ENCODE results near the gene AMIGO1. TPM values are rescaled to one million over a fixed set of nuclear protein-coding genes. Genes with fewer than 3 reads are reported as not detected.
"Not testable (repeated sequence)": the region's sequence is repeated elsewhere in the genome, so short reads cannot be mapped to it uniquely, and the experiment has no call there.

AMIGO1 gene
- total and polyA plus RNA-seq, 8 donors, result 3.1 to 8.1 (median 3.8) TPM

- TF ChIP-seq, protein P1, sequence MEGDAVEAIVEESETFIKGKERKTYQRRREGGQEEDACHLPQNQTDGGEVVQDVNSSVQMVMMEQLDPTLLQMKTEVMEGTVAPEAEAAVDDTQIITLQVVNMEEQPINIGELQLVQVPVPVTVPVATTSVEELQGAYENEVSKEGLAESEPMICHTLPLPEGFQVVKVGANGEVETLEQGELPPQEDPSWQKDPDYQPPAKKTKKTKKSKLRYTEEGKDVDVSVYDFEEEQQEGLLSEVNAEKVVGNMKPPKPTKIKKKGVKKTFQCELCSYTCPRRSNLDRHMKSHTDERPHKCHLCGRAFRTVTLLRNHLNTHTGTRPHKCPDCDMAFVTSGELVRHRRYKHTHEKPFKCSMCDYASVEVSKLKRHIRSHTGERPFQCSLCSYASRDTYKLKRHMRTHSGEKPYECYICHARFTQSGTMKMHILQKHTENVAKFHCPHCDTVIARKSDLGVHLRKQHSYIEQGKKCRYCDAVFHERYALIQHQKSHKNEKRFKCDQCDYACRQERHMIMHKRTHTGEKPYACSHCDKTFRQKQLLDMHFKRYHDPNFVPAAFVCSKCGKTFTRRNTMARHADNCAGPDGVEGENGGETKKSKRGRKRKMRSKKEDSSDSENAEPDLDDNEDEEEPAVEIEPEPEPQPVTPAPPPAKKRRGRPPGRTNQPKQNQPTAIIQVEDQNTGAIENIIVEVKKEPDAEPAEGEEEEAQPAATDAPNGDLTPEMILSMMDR (IDR thresholded peaks at IDR 0.05), result no peak
- intact Hi-C loops (cut with DNase I), result no loop called here
- H3K36me3 ChIP-seq, result no peaks in the 10 kb centered on the region
- no peak overlapping the region for H3K27ac ChIP-seq
- no peak for ATAC-seq
- no peaks in the 10 kb centered on the region for H3K4me1 ChIP-seq
- DNase-seq, result no peak
- H3K27me3 ChIP-seq, result peaks cover 0 to 46% of the 10 kb centered on the region in 2 donors
- no peak overlapping the region for H3K4me3 ChIP-seq
- no peaks in the 10 kb centered on the region for H3K9me3 ChIP-seq
Observed at GRCh38 chr1:109475261-109475660, 34.3 kb downstream of the AMIGO1 start.

DNA sequence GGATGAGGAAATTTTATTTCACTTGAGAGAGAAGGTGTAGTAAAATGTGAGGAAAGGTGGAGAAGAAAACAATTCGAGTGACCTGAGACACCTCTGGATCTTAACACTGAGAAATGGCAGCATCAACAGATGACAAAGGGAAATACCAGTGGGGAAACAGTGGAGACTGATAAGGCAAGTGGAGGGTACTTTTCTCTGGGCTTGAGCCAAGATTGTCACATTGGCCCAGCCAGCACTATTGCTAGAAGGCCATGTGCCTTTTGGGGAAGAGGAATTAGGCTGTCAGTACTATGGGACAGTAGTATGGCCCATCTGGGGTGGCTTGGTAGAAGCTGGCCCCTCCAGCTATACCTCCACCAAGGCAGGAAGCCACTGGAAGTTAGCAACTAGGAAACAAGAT lies 34.8 kb downstream of the AMIGO1 start:
- DNase-seq, result no peak
- TF ChIP-seq, protein P1 (IDR thresholded peaks at IDR 0.05), result no peak
- intact Hi-C loops (cut with DNase I), result no loop called here
- Histone ChIP-seq H3K27ac (no peak overlapping the region), H3K9me3 (no peaks in the 10 kb centered on the region), H3K4me1 (no peaks in the 10 kb centered on the region), H3K27me3 (peaks cover 0 to 46% of the 10 kb centered on the region in 2 donors), H3K4me3 (no peak overlapping the region), H3K36me3 (no peaks in the 10 kb centered on the region)
- no peak for ATAC-seq

DNA sequence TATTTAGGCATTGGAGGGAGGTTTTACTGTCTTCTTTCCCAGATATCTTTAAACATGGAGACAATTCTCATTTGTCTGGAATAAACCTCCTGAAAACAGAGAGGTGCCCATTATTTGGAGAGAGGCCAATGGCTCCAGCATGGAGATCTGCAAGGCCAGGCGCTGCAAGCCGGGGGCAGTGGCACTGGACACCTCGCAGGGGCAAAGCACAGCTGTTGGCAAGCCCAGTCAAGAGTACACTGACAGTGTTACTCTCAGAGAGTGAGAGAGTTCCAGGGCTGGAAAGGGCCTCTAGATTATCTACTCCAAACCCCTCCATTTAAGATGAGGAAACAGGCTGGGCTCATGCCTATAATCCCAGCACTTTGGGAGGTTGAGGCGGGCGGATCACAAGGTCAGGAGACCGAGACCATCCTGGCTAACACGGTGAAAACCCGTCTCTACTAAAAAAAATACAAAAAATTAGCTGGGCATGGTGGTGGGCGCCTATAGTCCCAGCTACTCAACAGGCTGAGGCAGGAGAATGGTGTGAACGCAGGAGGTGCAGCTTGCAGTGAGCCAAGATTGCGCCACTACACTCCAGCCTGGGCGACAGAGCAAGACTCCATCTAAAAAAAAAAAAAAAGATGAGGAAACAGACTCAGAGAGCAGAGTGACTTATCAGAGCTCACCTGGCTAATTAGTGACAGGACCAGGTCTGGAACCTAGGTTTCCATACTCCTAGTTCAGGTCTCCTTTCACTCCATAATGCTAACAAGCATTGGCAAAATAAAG lies 36.1 kb downstream of the AMIGO1 start:
- H3K27ac ChIP-seq; intact Hi-C loops (cut with DNase I); H3K4me3 ChIP-seq; H3K4me1 ChIP-seq; H3K36me3 ChIP-seq; DNase-seq; ATAC-seq; H3K9me3 ChIP-seq: not testable (repeated sequence)
- H3K27me3 ChIP-seq, result peaks cover 0 to 56% of the 10 kb centered on the region in 2 donors

DNA sequence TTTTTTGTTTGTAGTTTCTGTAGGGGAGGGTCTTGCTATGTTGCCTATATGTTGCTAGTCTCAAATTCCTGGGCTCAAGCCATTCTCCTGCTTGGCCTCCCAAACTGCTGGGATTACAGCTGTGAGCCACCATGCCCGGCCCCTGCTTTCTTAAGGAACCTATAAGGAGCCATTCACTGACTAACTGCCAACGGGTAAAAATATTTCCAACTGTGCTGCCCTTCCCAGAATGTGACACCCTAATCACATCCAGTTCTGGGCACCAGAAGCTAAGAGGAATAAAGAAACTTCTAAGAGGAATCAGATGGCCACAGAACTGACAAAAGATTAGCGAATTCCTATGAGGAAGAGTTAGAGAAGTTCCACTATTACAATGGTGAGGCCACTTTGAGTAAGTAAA lies 36.7 kb downstream of the AMIGO1 start:
- Histone ChIP-seq H3K9me3 (no peaks in the 10 kb centered on the region), H3K4me1 (no peaks in the 10 kb centered on the region), H3K27me3 (peaks cover 0 to 63% of the 10 kb centered on the region in 2 donors), H3K27ac (no peak overlapping the region), H3K36me3 (no peaks in the 10 kb centered on the region), H3K4me3 (no peak overlapping the region)
- intact Hi-C loops (cut with DNase I), result no loop called here
- no peak for DNase-seq
- no peak for ATAC-seq
- TF ChIP-seq, protein P1 (IDR thresholded peaks at IDR 0.05), result no peak

DNA sequence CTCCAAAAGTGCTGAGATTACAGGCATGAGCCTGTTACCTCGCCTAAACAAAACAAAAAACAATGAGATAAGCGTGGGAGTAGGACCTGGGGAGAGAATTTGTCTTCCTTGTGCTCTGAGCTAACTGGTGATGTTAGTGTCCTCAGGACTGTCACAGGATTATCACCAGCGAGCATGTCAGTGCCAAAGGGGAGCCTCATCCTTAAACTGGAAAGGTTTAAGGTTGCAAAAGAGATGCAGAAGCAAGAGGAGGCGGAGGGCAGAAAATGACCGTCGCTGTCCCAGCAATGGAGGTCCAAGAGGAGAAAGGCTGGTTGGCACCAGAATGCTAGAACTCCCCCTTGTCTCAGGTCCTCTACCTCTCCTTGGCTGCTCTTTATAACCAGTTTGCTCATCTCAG lies 39.3 kb downstream of the AMIGO1 start:
- no peak overlapping the region for H3K4me3 ChIP-seq
- intact Hi-C loops (cut with DNase I), result no loop called here
- H3K27ac ChIP-seq, result no peak overlapping the region
- DNase-seq (no peak), ATAC-seq (no peak)
- peaks cover 12 to 81% of the 10 kb centered on the region in 2 donors for H3K27me3 ChIP-seq
- H3K9me3 ChIP-seq, result no peaks in the 10 kb centered on the region
- H3K36me3 ChIP-seq, result no peaks in the 10 kb centered on the region
- peaks cover 3 to 15% of the 10 kb centered on the region in 2 donors for H3K4me1 ChIP-seq
- TF ChIP-seq, protein P1 (IDR thresholded peaks at IDR 0.05), result no peak

DNA sequence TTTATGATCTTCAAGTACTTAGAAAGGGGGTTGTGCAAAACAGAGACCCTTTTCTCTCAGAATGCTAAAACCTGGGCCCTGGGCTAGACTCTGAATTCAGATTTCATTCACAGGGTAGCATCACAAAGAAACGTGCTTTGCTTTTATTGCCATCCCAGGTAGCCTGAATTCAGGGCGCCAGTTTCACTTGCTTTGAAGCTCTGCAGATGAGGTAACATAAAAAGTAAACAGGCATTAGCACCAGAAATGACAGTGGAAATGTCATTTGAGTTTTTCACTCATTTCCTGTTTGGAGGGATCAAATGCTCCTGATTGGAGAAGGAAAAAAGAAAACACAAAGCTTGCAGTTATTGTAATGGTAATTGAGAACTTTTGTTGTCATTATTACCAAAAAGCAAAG lies 40.6 kb downstream of the AMIGO1 start:
- ATAC-seq, result no peak

More for the DNA sequence above, 40.6 kb downstream of the AMIGO1 start:
- no peaks in the 10 kb centered on the region for H3K36me3 ChIP-seq
- no peak overlapping the region for H3K27ac ChIP-seq
- H3K4me1 ChIP-seq, result peaks cover 3 to 15% of the 10 kb centered on the region in 2 donors
- intact Hi-C loops (cut with DNase I), result no loop called here
- TF ChIP-seq, protein P1 (IDR thresholded peaks at IDR 0.05), result no peak
- no peak overlapping the region for H3K4me3 ChIP-seq
- DNase-seq, result no peak
- no peaks in the 10 kb centered on the region for H3K9me3 ChIP-seq
- H3K27me3 ChIP-seq, result peaks cover 22 to 94% of the 10 kb centered on the region in 2 donors

All from left lung (tissue), 10 donors.